ENCODE measurements around the gene FOXA3.
"Not testable (repeated sequence)": the region's sequence is repeated elsewhere in the genome, so short reads cannot be mapped to it uniquely, and the experiment has no call there.

The FOXA3 gene

DNA sequence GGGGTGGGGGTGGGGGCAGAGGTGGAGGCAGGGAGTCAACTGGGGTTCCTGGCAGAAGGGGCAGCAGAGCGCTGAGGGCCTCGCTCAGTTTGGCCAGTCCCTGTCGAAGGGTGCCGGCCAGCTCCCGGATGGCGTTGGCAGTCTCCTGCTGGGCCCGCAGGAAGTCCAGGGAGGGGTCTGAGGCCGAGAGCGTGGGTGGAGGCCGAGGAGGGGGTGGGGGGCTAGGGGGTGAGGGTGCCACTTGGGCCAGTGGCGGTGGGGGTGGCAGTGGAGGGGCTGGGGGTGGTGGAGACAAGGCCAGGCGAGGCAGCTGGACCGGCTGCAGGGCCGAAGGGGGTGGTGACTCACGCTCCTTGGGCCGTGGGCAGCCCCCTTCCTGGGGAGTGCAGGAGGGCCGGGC lies 26.8 kb downstream of the FOXA3 start:
- no peak for DNase-seq
- Histone ChIP-seq H3K27ac (ENCODE audit: insufficient read depth in 1 of 2, low read depth in 1 of 2, low read length in 2 of 2, poor library complexity in 1 of 2, severe bottlenecking in 2 of 2) (no peak overlapping the region), H3K4me1 (ENCODE audit: control extremely low read depth in 1 of 4, control insufficient read depth in 4 of 4, insufficient read depth in 4 of 4, low read length in 3 of 4) (peaks cover 0 to 11% (median 9%) of the 10 kb centered on the region in 4 experiments), H3K9me3 (ENCODE audit: control extremely low read depth in 1 of 5, control insufficient read depth in 4 of 5, insufficient read depth in 2 of 5, low read depth in 1 of 5, low read length in 4 of 5) (no peaks in the 10 kb centered on the region), H3K27me3 (replicated peaks in 2 of 5; ENCODE audit: control insufficient read depth in 4 of 5, insufficient read depth in 5 of 5, low read length in 4 of 5) (no peaks in the 10 kb centered on the region), H3K4me3 (ENCODE audit: control insufficient read depth in 1 of 7, extremely low read depth in 1 of 7, insufficient read depth in 4 of 7, low read depth in 2 of 7, low read length in 6 of 7) (no peak overlapping the region), H3K36me3 (ENCODE audit: control insufficient read depth in 4 of 4, insufficient read depth in 4 of 4, low read length in 3 of 4) (peaks cover 2 to 18% (median 14%) of the 10 kb centered on the region in 4 experiments)
- ChIA-PET CTCF (interaction anchor here (1.5 to 1.9 kb wide), 2 partner anchors 10 to 28 kb away, joined by 3 to 5 read pairs; partner anchors contain the start of gene SYMPK), POLR2A (no interaction called here)
- WGBS (ENCODE audit: insufficient coverage): 93% methylated on average over 4 of the region's 17 CpGs

GRCh38 chr19:45895519-45895972 lies 31.4 kb downstream of the FOXA3 start:
- Histone ChIP-seq H3K4me3 (ENCODE audit: control insufficient read depth in 1 of 7, extremely low read depth in 1 of 7, insufficient read depth in 4 of 7, low read depth in 2 of 7, low read length in 6 of 7) (no peak overlapping the region), H3K36me3 (ENCODE audit: control insufficient read depth in 4 of 4, insufficient read depth in 4 of 4, low read length in 3 of 4) (peaks cover 2 to 41% (median 33%) of the 10 kb centered on the region in 4 experiments), H3K27me3 (replicated peaks in 2 of 5; ENCODE audit: control insufficient read depth in 4 of 5, insufficient read depth in 5 of 5, low read length in 4 of 5) (no peaks in the 10 kb centered on the region), H3K27ac (ENCODE audit: insufficient read depth in 1 of 2, low read depth in 1 of 2, low read length in 2 of 2, poor library complexity in 1 of 2, severe bottlenecking in 2 of 2) (no peak overlapping the region), H3K4me1 (ENCODE audit: control extremely low read depth in 1 of 4, control insufficient read depth in 4 of 4, insufficient read depth in 4 of 4, low read length in 3 of 4) (no peaks in the 10 kb centered on the region), H3K9me3 (ENCODE audit: control extremely low read depth in 1 of 5, control insufficient read depth in 4 of 5, insufficient read depth in 2 of 5, low read depth in 1 of 5, low read length in 4 of 5) (no peaks in the 10 kb centered on the region)
- ChIA-PET CTCF (interaction anchor here (0.7 to 1.4 kb wide), 3 partner anchors 15 to 96 kb away, joined by 3 to 4 read pairs (median 3); partner anchors contain the start of gene FOXA3), POLR2A (no interaction called here)
- 95% methylated on average over 6 of the region's 9 CpGs for WGBS (ENCODE audit: insufficient coverage)
- DNase-seq: no peak

- H3K4me3 ChIP-seq (ENCODE audit: control insufficient read depth in 1 of 7, extremely low read depth in 1 of 7, insufficient read depth in 4 of 7, low read depth in 2 of 7, low read length in 6 of 7); DNase-seq; H3K4me1 ChIP-seq (ENCODE audit: control extremely low read depth in 1 of 4, control insufficient read depth in 4 of 4, insufficient read depth in 4 of 4, low read length in 3 of 4); H3K9me3 ChIP-seq (ENCODE audit: control extremely low read depth in 1 of 5, control insufficient read depth in 4 of 5, insufficient read depth in 2 of 5, low read depth in 1 of 5, low read length in 4 of 5); H3K27me3 ChIP-seq (replicated peaks in 2 of 5; ENCODE audit: control insufficient read depth in 4 of 5, insufficient read depth in 5 of 5, low read length in 4 of 5); H3K27ac ChIP-seq (ENCODE audit: insufficient read depth in 1 of 2, low read depth in 1 of 2, low read length in 2 of 2, poor library complexity in 1 of 2, severe bottlenecking in 2 of 2); POLR2A ChIA-PET: not testable (repeated sequence)
- CTCF ChIA-PET: interaction anchor here (0.7 kb wide), 2 partner anchors 15 to 32 kb away, joined by 3 read pairs; partner anchors contain the start of gene FOXA3
- H3K36me3 ChIP-seq (ENCODE audit: control insufficient read depth in 4 of 4, insufficient read depth in 4 of 4, low read length in 3 of 4): peaks cover 2 to 46% (median 33%) of the 10 kb centered on the region in 4 experiments
- 98% methylated on average over 5 of the region's 12 CpGs for WGBS (ENCODE audit: insufficient coverage)
These were observed 32.0 kb downstream of the FOXA3 start for GRCh38 chr19:45895983-45896599.

GRCh38 chr19:45897261-45897812 lies 33.2 kb downstream of the FOXA3 start:
- no peak for DNase-seq
- POLR2A ChIA-PET: no interaction called here
- no peaks in the 10 kb centered on the region for H3K27me3 ChIP-seq (replicated peaks in 2 of 5; ENCODE audit: control insufficient read depth in 4 of 5, insufficient read depth in 5 of 5, low read length in 4 of 5)
- H3K4me1 ChIP-seq (ENCODE audit: control extremely low read depth in 1 of 4, control insufficient read depth in 4 of 4, insufficient read depth in 4 of 4, low read length in 3 of 4): peaks cover 0 to 14% (median 10%) of the 10 kb centered on the region in 4 experiments
- H3K9me3 ChIP-seq (ENCODE audit: control extremely low read depth in 1 of 5, control insufficient read depth in 4 of 5, insufficient read depth in 2 of 5, low read depth in 1 of 5, low read length in 4 of 5): no peaks in the 10 kb centered on the region
- H3K4me3 ChIP-seq (ENCODE audit: control insufficient read depth in 1 of 7, extremely low read depth in 1 of 7, insufficient read depth in 4 of 7, low read depth in 2 of 7, low read length in 6 of 7): no peak overlapping the region
- H3K36me3 ChIP-seq (ENCODE audit: control insufficient read depth in 4 of 4, insufficient read depth in 4 of 4, low read length in 3 of 4): peaks cover 2 to 43% (median 31%) of the 10 kb centered on the region in 4 experiments
- WGBS (ENCODE audit: insufficient coverage): 95% methylated on average over 4 of the region's 8 CpGs
- no peak overlapping the region for H3K27ac ChIP-seq (ENCODE audit: insufficient read depth in 1 of 2, low read depth in 1 of 2, low read length in 2 of 2, poor library complexity in 1 of 2, severe bottlenecking in 2 of 2)
- CTCF ChIA-PET: no interaction called here

GRCh38 chr19:45899253-45899652 lies 35.1 kb downstream of the FOXA3 start:
- no peak for DNase-seq
- peaks cover 2 to 42% (median 31%) of the 10 kb centered on the region in 4 experiments for H3K36me3 ChIP-seq (ENCODE audit: control insufficient read depth in 4 of 4, insufficient read depth in 4 of 4, low read length in 3 of 4)
- CTCF ChIA-PET: no interaction called here
- H3K27ac ChIP-seq (ENCODE audit: insufficient read depth in 1 of 2, low read depth in 1 of 2, low read length in 2 of 2, poor library complexity in 1 of 2, severe bottlenecking in 2 of 2): no peak overlapping the region
- no peaks in the 10 kb centered on the region for H3K9me3 ChIP-seq (ENCODE audit: control extremely low read depth in 1 of 5, control insufficient read depth in 4 of 5, insufficient read depth in 2 of 5, low read depth in 1 of 5, low read length in 4 of 5)
- WGBS (ENCODE audit: insufficient coverage): 90% methylated on average over 2 of the region's 7 CpGs
- POLR2A ChIA-PET: no interaction called here
- no peak overlapping the region for H3K4me3 ChIP-seq (ENCODE audit: control insufficient read depth in 1 of 7, extremely low read depth in 1 of 7, insufficient read depth in 4 of 7, low read depth in 2 of 7, low read length in 6 of 7)
- H3K27me3 ChIP-seq (replicated peaks in 2 of 5; ENCODE audit: control insufficient read depth in 4 of 5, insufficient read depth in 5 of 5, low read length in 4 of 5): no peaks in the 10 kb centered on the region
- peaks cover 0 to 20% (median 13%) of the 10 kb centered on the region in 4 experiments for H3K4me1 ChIP-seq (ENCODE audit: control extremely low read depth in 1 of 4, control insufficient read depth in 4 of 4, insufficient read depth in 4 of 4, low read length in 3 of 4)

GRCh38 chr19:45899919-45900589 lies 35.9 kb downstream of the FOXA3 start:
- CTCF ChIA-PET: interaction anchor here (1.1 kb wide), 1 partner anchor 10 kb away, joined by 3 read pairs; no protein-coding TSS in a partner anchor
- Histone ChIP-seq H3K4me1 (ENCODE audit: control extremely low read depth in 1 of 4, control insufficient read depth in 4 of 4, insufficient read depth in 4 of 4, low read length in 3 of 4) (peaks cover 0 to 20% (median 13%) of the 10 kb centered on the region in 4 experiments), H3K4me3 (ENCODE audit: control insufficient read depth in 1 of 7, extremely low read depth in 1 of 7, insufficient read depth in 4 of 7, low read depth in 2 of 7, low read length in 6 of 7) (no peak overlapping the region), H3K9me3 (ENCODE audit: control extremely low read depth in 1 of 5, control insufficient read depth in 4 of 5, insufficient read depth in 2 of 5, low read depth in 1 of 5, low read length in 4 of 5) (no peaks in the 10 kb centered on the region), H3K27ac (ENCODE audit: insufficient read depth in 1 of 2, low read depth in 1 of 2, low read length in 2 of 2, poor library complexity in 1 of 2, severe bottlenecking in 2 of 2) (no peak overlapping the region), H3K27me3 (replicated peaks in 2 of 5; ENCODE audit: control insufficient read depth in 4 of 5, insufficient read depth in 5 of 5, low read length in 4 of 5) (no peaks in the 10 kb centered on the region), H3K36me3 (ENCODE audit: control insufficient read depth in 4 of 4, insufficient read depth in 4 of 4, low read length in 3 of 4) (peaks cover 2 to 42% (median 27%) of the 10 kb centered on the region in 4 experiments)
- POLR2A ChIA-PET: no interaction called here
- no peak for DNase-seq
- WGBS (ENCODE audit: insufficient coverage): 92% methylated on average over 3 of the region's 4 CpGs
